C1 segment of cervical spinal cord (tissue), 14 donors: ENCODE results near the gene MAGEB1.

ENCODE experiments used
- DNase-seq, 14 donors: peaks; one replicate each; lab custom pipeline; 2025; lab: John Stamatoyannopoulos, UW

MAGEB1 gene

GRCh38 chrX:30296408-30297254 lies 49.7 kb downstream of the MAGEB1 start:
- no peak for DNase-seq

DNA sequence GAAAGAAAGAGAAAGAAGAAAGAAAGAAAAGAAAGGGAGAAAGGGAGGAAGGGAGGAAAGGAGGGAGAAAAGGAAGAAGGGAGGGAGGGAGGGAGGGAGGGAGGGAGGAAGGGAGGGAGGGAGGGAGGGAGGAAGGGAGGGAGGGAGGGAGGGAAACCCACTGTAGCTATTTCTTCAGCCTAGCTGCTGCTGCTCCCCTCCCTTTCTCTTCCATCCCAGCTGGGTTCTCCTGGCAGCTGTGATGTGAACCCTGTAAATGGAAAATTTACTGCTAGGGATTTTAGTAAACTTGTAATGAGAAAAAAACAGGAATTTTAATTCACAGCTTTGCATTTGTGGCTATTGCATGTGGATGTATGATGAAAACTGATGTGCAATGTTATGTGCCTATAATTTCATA lies 54.3 kb downstream of the MAGEB1 start:
- DNase-seq = no peak
